NCI-H1417 treated with DMSO at 0.1 percent for 48 hours (cell line): ENCODE data around the gene RELL1.

Experiments used
- DNase-seq: peaks from one replicate; lab custom pipeline; 2025; lab: John Stamatoyannopoulos, UW

The RELL1 gene

GRCh38 chr4:37635155-37635554, 51.0 kb downstream of the RELL1 start:
- DNase-seq = no peak

GRCh38 chr4:37634180-37634579, 52.0 kb downstream of the RELL1 start:
- DNase-seq = no peak

DNA sequence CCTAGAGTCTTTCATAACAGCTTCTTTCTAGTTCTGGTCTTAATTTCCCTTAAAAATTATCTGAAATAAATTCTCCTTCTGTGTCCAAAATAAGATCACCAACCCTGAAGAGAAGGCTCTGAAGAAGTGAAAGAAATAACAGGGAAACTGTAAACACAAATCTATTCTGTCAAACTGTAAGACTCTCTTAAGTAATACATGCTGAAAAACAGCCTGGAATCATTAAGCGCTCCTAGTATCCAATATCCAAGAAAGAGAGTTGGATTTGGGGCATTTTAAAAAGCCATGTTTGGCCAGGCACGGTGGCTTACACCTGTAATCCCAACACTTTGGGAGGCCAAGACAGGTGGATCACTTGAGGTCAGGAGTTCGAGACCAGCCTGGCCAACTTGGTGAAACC, 53.3 kb downstream of the RELL1 start:
- no peak for DNase-seq

- DNase-seq = no peak
Observed at GRCh38 chr4:37631551-37631950, 54.6 kb downstream of the RELL1 start.

GRCh38 chr4:37629713-37630112, 56.5 kb downstream of the RELL1 start:
- no peak for DNase-seq

DNA sequence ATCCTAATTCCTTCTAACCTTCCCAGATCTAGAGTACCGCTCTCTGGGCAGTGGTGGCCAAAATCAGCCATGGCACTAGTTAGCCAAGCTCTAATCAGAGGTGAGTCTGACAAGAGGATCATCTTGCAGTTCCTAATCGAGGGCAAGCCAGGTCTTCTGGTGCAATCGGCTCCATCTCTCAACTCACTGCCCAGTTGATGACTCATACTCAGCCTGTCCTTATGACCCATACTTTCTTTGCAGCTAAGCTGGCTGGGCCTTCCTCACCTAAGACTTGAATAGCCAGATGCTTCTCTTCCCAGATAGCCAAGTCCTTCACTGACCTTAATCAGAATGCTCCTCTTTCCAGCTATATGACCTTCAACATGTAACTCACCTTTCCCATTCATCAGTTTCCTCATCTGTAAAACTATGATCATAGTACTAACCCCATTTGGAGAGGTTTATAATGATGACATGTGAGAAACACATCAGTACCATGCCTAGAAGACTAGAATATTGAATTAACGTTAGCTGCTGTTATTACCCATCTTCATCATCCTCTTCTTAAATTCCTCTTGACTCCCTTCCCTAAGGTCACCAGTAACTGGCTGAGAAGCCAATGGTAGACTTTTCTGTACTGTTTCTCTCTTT, 57.1 kb downstream of the RELL1 start:
- DNase-seq = no peak

DNA sequence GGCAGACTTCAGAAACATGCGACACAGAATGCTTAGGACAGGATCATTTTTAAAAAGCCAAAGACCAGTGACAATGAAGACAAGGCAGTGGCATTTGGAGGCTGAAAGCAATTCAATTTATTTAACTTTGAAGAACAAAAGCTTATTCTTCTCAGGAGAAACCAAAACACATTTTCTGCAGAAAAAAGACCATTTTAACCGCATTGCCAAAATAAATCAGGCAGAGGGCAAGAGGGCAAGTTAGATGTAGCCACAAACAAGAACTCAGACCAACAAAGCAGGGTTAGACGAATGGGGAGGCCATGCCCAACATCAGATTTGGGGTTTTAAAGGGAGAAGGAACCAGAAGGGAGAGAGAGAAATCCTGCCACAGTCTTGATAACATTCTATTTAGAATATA, 58.9 kb downstream of the RELL1 start:
- DNase-seq = no peak

DNA sequence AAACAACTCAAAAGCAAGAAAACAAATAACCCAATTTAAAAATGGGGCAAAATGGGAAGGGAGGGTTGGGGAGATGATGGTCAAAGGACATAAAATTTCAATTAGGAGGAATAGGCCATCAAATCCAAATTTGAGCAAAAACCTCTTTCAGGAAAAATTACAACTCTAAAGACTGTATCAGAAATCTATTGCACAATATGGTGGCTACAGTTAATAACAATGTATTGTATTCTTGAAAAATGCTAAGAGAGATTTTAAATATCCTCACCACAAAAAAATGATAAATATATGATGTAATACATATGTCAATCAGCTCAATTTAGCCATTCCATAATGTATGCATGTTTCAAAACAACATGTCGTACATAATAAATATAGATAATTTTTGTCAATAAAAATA, 60.7 kb downstream of the RELL1 start:
- DNase-seq = no peak

DNA sequence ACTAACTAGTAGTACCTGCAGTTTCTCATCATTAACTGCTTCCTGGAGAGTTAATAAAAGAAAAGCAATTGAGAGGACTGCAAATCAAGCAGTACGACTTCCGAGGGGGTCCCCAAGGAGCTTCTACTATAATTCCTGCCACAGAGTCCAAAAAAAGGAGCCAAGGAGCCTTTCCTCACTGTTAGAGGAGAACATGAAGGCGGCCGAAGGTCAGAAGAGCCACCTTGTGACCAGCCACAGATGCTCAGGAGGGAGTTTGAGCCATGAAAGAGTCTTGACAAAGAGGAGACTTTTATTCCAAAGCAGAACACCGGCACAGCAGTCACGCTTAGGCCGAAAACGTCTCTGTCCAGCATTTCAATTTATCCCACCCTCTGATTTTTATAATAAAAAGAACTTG, 62.2 kb downstream of the RELL1 start:
- no peak for DNase-seq

- DNase-seq = no peak
Observed at GRCh38 chr4:37623125-37623524, 63.1 kb downstream of the RELL1 start.

DNA sequence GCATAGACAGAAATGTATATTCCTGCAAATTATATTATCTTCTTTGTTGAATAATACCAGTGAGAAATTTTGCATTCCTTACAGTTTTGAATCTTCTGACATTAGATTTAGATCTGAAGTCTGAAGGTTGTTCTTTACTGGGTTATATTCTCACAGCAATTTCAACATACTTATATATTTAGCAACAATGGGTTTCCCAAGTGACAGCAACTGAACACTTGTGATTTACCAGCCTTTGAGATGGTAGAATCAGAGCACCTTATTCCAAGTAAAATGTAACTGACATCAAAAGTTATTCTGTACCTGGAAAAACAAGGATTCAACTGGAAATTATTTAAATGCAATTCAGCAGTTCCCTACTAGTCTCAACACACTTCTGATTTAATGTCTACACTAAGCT, 66.0 kb downstream of the RELL1 start:
- DNase-seq = no peak

DNA sequence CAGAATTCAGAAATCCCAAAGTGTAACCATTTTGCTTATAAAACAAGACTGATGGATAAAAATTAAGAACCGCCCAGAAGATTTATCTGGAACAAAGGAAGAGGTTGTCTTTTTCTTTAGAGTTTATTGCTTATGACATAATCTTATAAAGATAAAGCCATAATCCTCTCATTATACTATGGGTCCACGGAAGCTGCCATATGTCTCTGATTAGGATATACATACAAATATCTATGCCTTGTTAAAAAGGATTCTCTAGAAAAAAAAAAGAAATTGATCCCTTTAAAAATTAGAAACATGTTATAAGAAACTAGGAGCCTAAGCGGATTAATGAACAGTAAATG, 70.5 kb downstream of the RELL1 start:
- DNase-seq = no peak

- no peak for DNase-seq
Observed at GRCh38 chr4:37615059-37615719, 71.0 kb downstream of the RELL1 start.

DNA sequence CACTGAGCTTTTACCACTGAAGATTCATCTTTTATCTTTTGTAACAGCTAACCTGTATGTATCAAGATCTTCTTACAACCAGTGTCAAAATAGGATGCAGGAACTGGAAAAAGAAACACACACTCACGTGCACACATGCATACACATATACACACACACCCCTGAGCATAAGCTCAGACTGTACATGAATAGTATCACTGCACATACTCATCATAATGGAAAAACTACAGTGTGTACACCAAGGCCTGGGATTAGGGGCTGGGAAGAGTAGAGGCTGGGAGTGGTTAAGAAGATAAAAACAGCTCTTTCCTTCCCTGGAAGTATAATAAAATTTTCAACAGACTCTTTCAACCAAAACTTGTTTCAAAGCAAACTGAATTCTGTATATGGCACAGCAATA, 73.4 kb downstream of the RELL1 start:
- no peak for DNase-seq

DNA sequence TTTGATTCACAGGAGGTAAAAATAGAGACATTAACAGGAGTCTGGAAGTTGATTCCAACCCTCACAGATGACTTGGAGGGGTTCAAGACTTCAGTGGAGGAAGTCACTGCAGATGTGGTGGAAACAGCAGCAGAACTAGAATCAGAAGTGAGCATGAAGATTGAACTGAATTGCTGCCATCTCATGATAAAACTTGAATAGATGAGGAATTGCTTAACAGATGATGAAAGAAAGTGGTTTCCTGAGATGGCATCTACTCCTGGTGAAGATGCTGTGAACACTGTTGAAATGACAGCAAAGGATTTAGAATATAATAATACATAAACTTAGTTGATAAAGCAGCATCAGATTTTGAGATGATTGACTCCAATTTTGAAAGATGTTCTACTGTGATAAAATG, 76.5 kb downstream of the RELL1 start:
- DNase-seq = no peak

- no peak for DNase-seq
Observed at GRCh38 chr4:37607018-37607417, 79.2 kb downstream of the RELL1 start.

GRCh38 chr4:37605843-37606565, 80.2 kb downstream of the RELL1 start:
- no peak for DNase-seq

- DNase-seq = no peak
Observed at GRCh38 chr4:37604461-37604860, 81.7 kb downstream of the RELL1 start.

DNA sequence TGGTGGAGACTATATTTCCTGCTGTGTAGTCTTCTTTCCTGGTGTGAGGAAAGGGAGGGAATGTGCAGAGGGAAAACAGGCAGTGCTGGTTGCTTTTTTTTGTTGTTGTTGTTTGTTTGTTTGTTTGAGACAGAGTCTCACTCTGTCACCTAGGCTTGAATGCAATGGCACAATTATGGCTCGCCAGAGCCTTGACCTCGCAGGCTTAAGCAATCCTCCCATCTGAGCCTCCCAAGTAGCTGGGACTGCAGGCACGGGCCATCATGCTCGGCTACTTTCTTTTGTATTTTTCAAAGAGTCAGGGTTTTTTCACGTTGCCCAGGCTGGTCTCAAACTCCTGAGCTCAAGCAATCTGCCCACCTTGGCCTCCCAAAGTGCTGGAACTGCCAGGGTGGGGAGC, 82.5 kb downstream of the RELL1 start:
- DNase-seq = no peak

DNA sequence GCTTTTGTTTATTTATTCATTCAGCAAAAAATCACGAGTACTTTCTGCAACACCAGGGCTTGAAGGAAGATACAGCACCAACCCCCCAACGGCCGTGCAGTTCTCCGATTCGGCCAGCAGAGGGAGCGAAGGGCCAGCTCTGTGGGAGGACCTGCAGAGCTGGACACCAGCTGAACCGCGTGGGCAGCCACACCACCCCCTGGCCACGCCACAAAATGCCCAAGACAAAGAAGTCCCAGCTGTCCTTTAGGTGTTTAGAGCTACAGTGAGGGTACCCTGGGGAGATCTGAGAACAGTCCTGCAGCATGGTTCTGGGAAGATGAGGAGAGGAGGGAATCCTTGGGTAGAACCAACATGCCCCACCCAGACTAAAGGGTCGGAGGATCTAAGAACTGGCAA, 83.1 kb downstream of the RELL1 start:
- no peak for DNase-seq

- no peak for DNase-seq
Observed at GRCh38 chr4:37602454-37603069, 83.6 kb downstream of the RELL1 start.

GRCh38 chr4:37601531-37601930, 84.6 kb downstream of the RELL1 start:
- no peak for DNase-seq

GRCh38 chr4:37599092-37599790, 86.9 kb downstream of the RELL1 start:
- DNase-seq = no peak
